ENCODE results near the gene OTOR. TPM values are rescaled to one million over a fixed set of nuclear protein-coding genes. Genes with fewer than 3 reads are reported as not detected.

The OTOR gene
- total and polyA plus RNA-seq, 2 donors (not counting 3 experiments of a cell fraction or from before 2014, with no cell fraction given): not detected

GRCh38 chr20:16729565-16730460 is 18.3 kb upstream of the OTOR start, which contains the start of gene SNRPB2:
Gene SNRPB2 (plus strand): TSS chr20:16730026. CDS start chr20:16731703, 1,677 bp downstream.
- intact Hi-C loops (cut with micrococcal nuclease): loop anchor here (1.0 kb wide), 1 partner anchor 157 kb away; the partner anchor contains the start of gene KIF16B
- Histone ChIP-seq H3K9me1 (replicated peaks; ENCODE audit: control insufficient read depth, extremely low read depth, insufficient read depth, low read length) (no peaks in the 10 kb centered on the region), H3K36me3 (ENCODE audit: control insufficient read depth in 2 of 2, extremely low read depth in 1 of 2, insufficient read depth in 2 of 2, low read length in 2 of 2) (peaks cover 7 to 9% of the 10 kb centered on the region in 2 experiments), H3K4me3 (replicated peaks in 1 of 3; ENCODE audit: insufficient read depth in 1 of 3, low read depth in 1 of 3, low read length in 3 of 3) (peak within 1 kb of the TSS; percentile 78 to 94 (median 82)), H3K9me3 (replicated peaks; ENCODE audit: control insufficient read depth, insufficient read depth, low read length) (no peaks in the 10 kb centered on the region), H3K79me2 (ENCODE audit: control insufficient read depth, insufficient read depth, low read length) (peaks cover 25% of the 10 kb centered on the region), H4K20me1 (replicated peaks; ENCODE audit: control insufficient read depth, extremely low read depth, insufficient read depth, low read length) (no peaks in the 10 kb centered on the region), H3K4me1 (ENCODE audit: control insufficient read depth, extremely low read depth, insufficient read depth, low read length) (peaks cover 11% of the 10 kb centered on the region), H3K9ac (replicated peaks; ENCODE audit: extremely low read depth, insufficient read depth, low read length) (peak within 1 kb of the TSS; percentile 97), H2AFZ (ENCODE audit: low read depth, low read length) (peak within 1 kb of the TSS; percentile 83), H3K4me2 (ENCODE audit: insufficient read depth, low read length) (peak within 1 kb of the TSS; percentile 96), H3K27ac (ENCODE audit: insufficient read depth, low read depth, low read length) (peak within 1 kb of the TSS; percentile 85), H3K27me3 (ENCODE audit: control insufficient read depth in 2 of 2, insufficient read depth in 2 of 2, low read length in 2 of 2) (peaks cover 3 to 8% of the 10 kb centered on the region in 2 experiments)
- TSS peak; percentile 68 for BruUV-seq (replicated peaks)
- CTCF ChIA-PET: interaction anchor here (1.1 to 2.0 kb wide), 2 partner anchors 92 to 212 kb away, joined by 3 to 4 read pairs; no protein-coding TSS in a partner anchor
- POLR2A ChIA-PET: no interaction called here
- dilution Hi-C loops (cut with MboI; ENCODE audit: extremely low pct_ligation_motif_present, low sequenced_read_pairs): no loop called here
- peak; percentile 90 for TF ChIP-seq POLR2A (IDR thresholded peaks at IDR 0.05; ENCODE audit: low read depth, low read length)
- TF ChIP-seq FOS (IDR thresholded peaks at IDR 0.05; ENCODE audit: borderline replicate concordance, insufficient read depth, low read length): peak; percentile 47
- no peak for TF ChIP-seq JUN (IDR thresholded peaks at IDR 0.05; ENCODE audit: borderline replicate concordance, insufficient read depth, insufficient read length, low read depth)
- TF ChIP-seq MAX (IDR thresholded peaks at IDR 0.05; ENCODE audit: insufficient read depth, insufficient read length): peak; percentile 32
- TF ChIP-seq GATA2 (IDR thresholded peaks at IDR 0.05; ENCODE audit: insufficient read depth, insufficient read length, low read depth, low read length): no peak
- TF ChIP-seq POLR2AphosphoS5 (IDR thresholded peaks at IDR 0.05; ENCODE audit: insufficient read depth, low read depth, low read length): peak; percentile 89
- FAIRE-seq (peak; percentile 91), DNase-seq (ENCODE audit: low read depth, low spot score) (peak; percentile 94)
